ENCODE data around the gene FAM124A.
A peak's percentile ranks its signal among the peaks of the same experiment; 100 is the strongest.

The FAM124A gene

GRCh38 chr13:51221674-51222036 lies 543 bp upstream of the FAM124A start:
- DNase-seq = peak in 1 of 2 donors; percentile 3

- no peak for DNase-seq
These were observed 725 bp downstream of the FAM124A start for GRCh38 chr13:51222686-51223559.

- no peak for DNase-seq
These were observed 1.5 kb downstream of the FAM124A start for GRCh38 chr13:51223560-51224270.

- no peak for DNase-seq
These were observed 2.8 kb downstream of the FAM124A start for GRCh38 chr13:51225029-51225428.

- no peak for DNase-seq
These were observed 5.2 kb downstream of the FAM124A start for GRCh38 chr13:51227404-51227803.

GRCh38 chr13:51229101-51229719 lies 7.0 kb downstream of the FAM124A start:
- no peak for DNase-seq

GRCh38 chr13:51229731-51230130 lies 7.5 kb downstream of the FAM124A start:
- no peak for DNase-seq

- DNase-seq = no peak
These were observed 8.4 kb downstream of the FAM124A start for GRCh38 chr13:51230477-51231105.

GRCh38 chr13:51231456-51231855 lies 9.3 kb downstream of the FAM124A start:
- no peak for DNase-seq

GRCh38 chr13:51232328-51232727 lies 10.1 kb downstream of the FAM124A start:
- no peak for DNase-seq

GRCh38 chr13:51233117-51233826 lies 11.1 kb downstream of the FAM124A start:
- no peak for DNase-seq

- DNase-seq = no peak
These were observed 12.5 kb downstream of the FAM124A start for GRCh38 chr13:51234676-51235075.

- DNase-seq = no peak
These were observed 13.0 kb downstream of the FAM124A start for GRCh38 chr13:51235186-51235585.

GRCh38 chr13:51235756-51236490 lies 13.7 kb downstream of the FAM124A start:
- no peak for DNase-seq

GRCh38 chr13:51236491-51236792 lies 14.2 kb downstream of the FAM124A start:
- DNase-seq = no peak

GRCh38 chr13:51237386-51237785 lies 15.2 kb downstream of the FAM124A start:
- no peak for DNase-seq

- no peak for DNase-seq
These were observed 15.7 kb downstream of the FAM124A start for GRCh38 chr13:51237887-51238286.

GRCh38 chr13:51240178-51240577 lies 18.0 kb downstream of the FAM124A start:
- DNase-seq = no peak

GRCh38 chr13:51240958-51241357 lies 18.8 kb downstream of the FAM124A start:
- DNase-seq = no peak

GRCh38 chr13:51241720-51242119 lies 19.5 kb downstream of the FAM124A start:
- no peak for DNase-seq

GRCh38 chr13:51243227-51243626 lies 21.0 kb downstream of the FAM124A start:
- no peak for DNase-seq

GRCh38 chr13:51243832-51244231 lies 21.6 kb downstream of the FAM124A start:
- no peak for DNase-seq
